SH-SY5Y (cell line): Measurements from ENCODE around the gene MRPL42.

Experiments used
- GATA2 ChIP-seq: IDR thresholded peaks from 2 replicates; pipeline ENCODE4 v1.6.1; 2011; ENCODE audit warnings: mild to moderate bottlenecking, low read depth, low read length
- GATA3 ChIP-seq: IDR thresholded peaks from 2 replicates; pipeline ENCODE4 v1.6.1; 2011; ENCODE audit warnings: low read depth, mild to moderate bottlenecking, low read length, moderate library complexity

Gene MRPL42

DNA sequence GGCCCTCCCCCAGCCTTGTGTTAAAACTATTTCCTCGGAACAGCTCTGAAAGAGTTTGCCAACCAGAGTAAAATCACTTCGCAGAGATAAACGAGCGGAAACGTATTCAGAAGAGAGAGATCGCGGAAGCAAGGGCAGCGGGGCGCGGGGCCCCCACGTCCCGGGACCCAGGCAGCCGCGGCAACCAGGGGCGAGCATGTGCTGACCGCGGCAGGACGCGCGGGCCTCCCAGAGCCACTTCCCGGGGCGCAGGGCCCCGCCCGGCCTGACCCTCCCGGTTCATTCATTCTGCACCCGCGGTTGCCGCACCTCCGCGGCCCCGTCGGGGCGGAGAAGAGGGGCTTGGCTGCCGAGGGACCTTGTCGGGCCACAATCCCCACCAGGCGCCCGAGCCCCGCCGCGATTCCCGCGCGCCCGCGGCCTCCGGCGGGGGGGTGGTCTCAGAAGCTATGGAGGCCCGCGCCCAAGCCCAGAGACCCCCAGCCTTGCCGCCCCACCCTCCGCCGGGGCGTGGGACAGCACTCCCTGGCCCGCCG is 26.2 kb upstream of the MRPL42 start:
- no peak for TF ChIP-seq GATA3
- no peak for TF ChIP-seq GATA2

DNA sequence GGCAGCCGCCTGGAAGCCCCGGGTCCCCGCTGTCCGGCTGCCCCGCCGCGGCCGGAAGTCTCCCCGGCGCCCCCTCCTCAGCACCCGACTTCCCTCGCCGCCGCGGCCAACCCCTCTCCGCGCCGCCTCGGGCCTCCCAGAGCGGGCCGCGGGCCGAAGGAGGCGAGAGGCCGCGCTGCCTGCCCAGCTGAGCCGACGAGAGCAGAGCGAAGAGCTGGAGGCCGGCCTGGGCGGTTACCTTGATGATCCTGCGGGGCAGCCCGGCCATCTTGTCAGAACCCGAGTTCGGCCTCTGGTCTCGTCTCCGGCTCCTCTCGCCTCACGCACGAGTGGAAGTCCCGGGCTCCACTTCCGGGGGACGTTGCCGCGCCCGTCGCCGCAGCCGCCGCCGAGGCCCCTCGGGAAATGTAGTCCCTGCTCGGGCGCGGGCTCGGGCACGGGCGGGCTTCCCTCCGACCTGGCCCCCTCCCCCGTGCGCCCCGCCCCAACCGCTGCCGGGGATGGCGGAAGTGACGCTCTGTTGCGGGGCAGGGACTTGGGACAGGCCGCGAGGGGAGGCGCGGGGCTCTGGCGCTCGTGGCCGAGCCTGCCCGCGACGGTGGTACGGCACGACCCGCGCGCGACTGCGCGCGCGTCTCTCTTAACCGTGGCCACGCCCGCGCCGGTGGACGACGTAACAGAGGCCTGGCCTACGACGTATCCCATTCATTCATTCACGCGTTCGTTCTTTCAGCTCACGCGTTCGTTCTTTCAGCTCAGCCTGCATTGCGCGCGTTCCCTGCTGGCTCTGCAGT is 25.5 kb upstream of the MRPL42 start, which contains the start of gene UBE2N:
Gene UBE2N (minus strand): TSS at position 331 of the 794 bp plus-strand sequence. CDS start 63 bp downstream, at position 268.
- no peak for TF ChIP-seq GATA3
- TF ChIP-seq GATA2, result no peak

DNA sequence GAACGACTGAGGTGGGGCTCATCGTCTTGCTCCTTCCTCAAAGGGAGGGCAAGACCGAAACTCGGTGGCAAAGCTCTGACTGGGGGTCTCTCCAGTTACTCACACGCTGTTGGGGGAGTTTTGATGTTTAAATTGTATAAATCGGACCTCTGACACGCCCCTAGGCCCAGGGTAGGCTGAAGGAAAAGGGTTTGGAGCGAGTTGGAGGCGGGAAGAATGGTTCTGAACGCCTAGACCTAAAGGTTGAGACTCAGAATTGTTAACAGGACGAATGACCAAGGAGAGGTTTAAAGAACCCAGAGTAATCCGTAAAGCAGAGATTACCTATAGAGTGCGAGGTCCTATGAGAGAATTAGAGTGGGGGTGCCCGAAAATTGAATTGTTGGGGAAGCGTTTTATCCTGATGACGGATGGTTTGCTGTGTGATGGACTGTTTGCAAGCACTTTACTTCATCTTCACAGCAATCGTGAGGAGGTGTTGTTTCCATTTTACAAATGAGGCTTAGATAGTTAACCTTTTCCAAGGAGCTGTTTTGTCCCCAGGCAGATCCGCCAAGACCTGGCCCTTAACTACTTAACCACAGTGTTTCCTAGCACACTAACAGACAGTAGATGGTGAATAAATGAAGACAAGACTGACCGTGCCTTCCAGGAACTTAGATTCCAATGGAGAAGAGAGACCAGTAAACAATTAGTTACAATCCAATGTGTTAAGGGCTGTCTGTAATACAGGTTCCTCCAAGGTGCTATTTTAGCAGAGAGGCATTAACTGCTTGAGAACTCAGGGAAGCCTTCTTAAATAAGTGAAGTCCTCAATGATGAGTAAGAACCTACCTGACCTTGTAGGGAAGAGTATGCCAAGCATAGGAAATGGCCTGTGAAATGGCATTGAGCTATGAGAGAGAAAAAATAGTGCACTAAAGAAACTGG is 24.6 kb upstream of the MRPL42 start:
- TF ChIP-seq GATA3 (no peak), GATA2 (no peak)

DNA sequence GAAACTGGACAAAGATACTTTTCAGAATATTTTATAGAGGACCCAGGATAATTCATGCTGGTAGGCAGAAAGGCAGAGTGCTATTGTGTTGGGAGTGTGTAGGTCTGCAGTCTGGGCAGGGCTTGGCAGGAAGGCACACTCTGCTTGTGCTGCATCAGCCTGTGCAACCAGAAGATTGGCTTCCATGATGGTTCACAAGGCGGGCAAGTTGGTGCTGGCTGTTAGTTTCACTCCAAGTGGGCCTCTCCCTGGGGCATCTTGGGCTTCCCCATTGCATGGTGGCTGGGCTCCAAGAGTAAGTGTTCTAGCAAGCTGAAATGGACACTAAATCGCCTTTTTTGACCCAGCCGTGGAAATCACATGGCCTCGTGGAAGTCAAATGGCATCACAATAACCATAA is 23.7 kb upstream of the MRPL42 start:
- TF ChIP-seq GATA2, result no peak
- no peak for TF ChIP-seq GATA3

DNA sequence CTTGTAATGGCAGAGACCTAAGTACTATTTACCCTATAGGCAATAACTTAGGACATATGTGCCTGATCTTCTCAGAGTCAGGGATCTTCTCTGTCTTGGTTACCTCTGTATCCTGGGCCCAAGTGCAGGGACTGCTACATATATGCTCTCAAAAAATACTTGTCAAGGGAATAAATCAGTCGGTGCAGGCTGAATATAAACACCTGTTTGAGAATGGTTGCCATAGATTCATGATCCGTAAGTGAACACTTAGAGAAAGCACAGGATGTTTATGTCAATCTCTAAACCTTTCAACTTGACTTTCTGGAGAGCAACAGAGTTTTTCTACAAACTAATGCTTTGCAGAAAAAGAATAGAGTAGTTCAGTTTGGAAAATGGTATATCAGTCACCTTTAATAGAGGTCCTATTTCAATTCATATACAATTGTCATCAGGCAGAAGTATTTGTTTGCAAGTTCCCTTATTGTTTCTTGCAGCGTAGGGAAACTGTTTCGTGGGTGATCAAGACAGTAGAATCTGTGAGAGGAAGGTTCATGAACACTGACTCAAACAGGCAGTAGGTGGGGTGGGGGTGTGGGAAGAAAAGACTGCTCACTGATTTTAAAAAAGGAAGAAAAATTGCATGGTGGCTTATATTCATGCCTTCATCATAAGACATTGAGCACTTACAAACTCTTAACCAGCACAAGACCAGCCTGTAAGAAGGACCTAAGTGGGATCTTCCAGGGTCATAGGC is 19.6 kb upstream of the MRPL42 start:
- TF ChIP-seq GATA2 (no peak), GATA3 (no peak)

DNA sequence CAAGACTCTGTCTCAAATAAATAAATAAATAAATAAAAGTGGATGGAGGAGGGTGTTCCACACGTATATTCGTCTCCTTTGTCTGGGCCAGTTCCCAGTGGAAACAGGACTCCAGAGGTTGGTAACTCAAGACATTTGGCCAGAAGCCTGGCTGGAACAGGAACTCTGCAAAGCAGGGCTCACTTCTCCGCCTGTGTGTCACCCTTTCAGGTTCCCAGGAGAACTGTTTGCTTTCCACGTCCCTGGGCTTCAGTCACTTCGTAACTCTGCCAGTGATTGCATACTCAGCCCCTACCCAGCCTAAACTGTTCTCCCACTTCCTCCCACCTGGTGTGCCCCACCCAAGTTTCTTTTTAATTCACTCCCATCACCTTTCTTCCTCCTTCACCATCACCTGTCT is 18.5 kb upstream of the MRPL42 start:
- TF ChIP-seq GATA2 (no peak), GATA3 (no peak)

DNA sequence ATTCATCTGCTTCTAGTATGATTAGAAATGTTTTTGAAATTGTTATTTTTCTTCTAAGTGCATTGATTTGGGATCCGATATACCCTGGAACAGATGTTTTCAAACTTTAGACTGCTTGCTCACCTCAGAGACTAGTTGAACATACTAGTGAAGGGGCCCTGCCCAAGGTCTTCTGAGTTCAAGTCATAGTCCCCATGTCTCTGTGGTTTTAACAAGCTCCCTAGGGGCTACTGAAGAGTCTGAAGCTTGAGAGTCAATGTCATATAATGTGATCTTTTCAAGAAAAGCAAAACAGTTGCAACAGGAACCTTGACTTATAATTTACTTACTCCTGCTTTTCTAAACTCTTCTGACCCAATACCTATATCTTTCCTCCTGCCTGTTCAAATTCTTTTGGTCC is 18.0 kb upstream of the MRPL42 start:
- TF ChIP-seq GATA2 (no peak), GATA3 (no peak)

DNA sequence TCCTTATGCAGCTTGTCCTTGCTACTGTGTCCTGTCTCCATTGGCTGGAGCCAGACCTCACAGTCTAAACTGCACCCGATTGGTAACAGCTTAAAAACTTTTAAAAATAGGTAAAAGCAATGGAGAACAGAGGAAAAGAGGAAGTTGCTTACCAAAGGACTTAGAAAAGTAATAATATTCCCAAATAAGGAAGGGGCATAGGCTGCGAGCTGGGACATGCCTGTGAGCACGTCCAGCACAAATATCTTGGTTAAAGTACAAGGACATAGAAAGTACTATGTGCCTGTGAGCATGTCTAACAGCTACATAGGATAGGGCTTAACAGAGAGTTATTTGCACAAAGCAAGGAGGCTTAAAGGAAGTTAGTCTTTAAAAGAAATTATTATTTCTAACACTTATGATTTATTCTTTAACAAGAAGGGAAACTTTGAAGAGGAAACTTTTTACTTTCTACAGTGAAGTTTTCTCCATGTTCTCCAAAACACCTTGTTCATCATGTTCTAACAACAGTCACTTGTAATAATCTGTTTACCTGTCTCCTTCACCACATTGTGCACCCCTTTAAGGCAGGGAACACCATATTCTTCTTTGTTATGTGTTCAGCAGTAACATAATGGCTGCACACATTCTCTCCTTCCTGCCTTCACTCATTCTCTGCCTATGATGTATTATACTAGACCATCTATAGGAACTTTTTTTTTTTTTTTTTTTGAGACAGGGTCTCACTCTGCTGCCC is 15.7 kb upstream of the MRPL42 start:
- TF ChIP-seq GATA2 (no peak), GATA3 (no peak)

DNA sequence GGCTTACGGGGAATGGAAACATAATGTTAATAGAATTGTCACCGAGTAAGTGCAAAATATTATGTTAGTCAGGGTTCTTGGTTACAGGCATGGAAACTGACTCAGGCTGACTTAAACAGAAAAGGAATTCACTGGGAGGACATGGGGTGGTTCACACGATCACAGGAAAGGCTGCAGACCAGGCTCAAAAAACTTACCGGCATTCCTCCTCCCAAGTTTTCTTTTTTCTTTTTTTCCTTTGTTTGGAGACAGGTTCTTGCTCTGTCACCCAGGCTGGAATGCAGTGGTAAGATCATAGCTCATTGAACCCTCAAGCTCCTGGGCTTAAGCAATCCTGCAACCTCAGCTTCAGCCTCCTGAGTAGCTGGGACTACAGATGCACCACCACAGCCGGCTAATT is 13.7 kb upstream of the MRPL42 start:
- TF ChIP-seq GATA3, result no peak
- TF ChIP-seq GATA2, result no peak

DNA sequence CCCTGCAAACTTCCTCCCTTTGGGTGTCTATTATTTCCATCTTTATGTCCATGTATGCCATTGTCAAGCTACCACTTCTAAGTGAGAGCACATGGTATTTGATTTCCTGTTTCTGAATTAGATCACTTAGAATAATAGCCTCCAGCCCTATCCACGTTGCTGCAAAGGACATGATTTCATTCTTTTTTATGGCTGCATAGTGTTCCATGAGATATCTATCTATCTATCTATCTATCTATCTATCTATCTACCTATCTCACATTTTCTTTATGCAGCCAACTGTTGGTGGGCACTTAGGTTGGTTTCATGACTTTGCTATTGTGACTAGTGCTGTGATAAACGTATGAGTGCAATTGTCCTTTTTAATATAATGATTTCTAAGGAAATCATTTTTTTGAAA is 11.2 kb upstream of the MRPL42 start:
- TF ChIP-seq GATA3 (no peak), GATA2 (no peak)

DNA sequence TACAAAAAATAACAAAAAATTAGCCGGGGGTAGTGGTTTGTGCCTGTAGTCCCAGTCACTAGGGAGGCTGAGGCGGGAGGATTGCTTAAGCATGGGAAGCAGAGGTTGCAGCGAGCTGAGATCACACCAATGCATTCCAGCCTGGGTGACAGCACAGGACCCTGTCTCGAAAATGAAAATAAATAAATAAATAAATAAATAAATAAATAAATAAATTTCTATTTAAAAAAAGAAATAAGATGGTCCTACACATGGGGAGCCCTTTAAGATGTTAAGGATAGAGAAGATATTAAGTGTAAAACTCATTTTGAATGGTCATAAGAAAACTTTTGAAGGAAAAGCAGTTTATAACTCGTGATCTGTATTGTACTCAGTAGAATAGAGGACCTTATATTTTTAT is 8.2 kb upstream of the MRPL42 start:
- TF ChIP-seq GATA2 (no peak), GATA3 (no peak)

DNA sequence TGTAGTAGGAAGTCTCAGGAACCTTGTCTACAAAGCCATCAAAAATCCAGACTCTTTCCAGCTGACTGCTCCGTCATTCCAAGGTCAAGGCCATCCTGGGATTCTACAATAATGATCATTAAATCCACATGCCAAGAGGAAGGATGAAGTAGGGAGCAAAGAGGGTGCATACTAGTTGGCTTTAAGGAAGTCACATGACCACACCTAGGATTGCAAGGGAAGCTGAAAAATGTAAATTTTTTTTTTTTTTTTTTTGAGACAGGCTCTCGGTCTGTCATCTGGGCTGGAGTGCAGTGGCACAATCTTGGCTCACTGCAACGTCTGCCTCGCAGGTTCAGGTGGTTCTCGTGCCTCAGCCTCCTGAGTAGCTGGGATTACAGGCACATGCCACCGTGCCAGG is 7.3 kb upstream of the MRPL42 start:
- TF ChIP-seq GATA2 (no peak), GATA3 (no peak)

DNA sequence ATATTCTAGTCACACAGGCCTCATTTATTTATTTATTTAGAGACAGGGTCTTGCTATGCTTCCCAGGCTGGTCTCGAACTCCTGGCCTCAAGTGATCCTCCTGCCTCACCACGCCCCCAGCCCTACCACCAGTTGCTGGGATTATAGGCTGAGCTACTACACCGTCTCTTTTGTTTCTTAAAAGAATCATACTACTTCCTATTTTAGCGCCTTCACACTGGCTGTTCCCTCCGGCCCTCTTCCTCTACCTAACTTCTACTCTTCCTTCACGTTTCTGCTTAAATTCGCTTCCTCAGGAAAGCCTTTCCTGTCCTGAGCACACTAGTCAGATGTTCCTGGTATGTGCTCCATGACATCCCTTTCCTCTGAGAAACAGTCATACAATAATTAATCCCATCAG is 6.4 kb upstream of the MRPL42 start:
- TF ChIP-seq GATA3 (no peak), GATA2 (no peak)
